ENCODE measurements around the gene SLC8B1. TPM values are rescaled to one million over a fixed set of nuclear protein-coding genes. Genes with fewer than 3 reads are reported as not detected.

SLC8B1 gene
- total RNA-seq, 1 experiment from 2014 or later, result 13.0 TPM

DNA sequence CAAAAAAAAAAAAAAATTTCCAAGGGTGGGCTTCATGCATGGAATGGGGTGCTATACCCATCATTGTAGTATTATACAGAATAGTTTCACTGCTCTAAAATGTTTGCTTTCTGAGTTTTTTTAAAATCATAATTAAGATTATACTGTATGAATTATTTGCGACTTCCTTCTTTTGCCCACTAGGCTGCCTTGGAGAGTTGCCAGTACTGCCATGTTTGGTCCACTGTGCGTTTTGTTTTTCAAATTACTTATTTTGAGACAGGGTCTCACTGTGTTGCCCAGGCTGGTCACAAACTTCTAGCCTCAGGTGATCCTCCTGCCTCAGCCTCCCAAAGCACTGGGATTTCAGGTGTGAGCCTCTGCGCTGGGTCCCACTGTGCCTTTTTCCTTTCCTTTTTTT is 43.4 kb upstream of the SLC8B1 start:
- intact Hi-C loops (cut with micrococcal nuclease; ENCODE audit: unreplicated experiment), result no loop called here
- Mint-ChIP-seq H3K4me1 (ENCODE audit: low read depth, unreplicated experiment) (no peaks in the 10 kb centered on the region), H3K4me3 (ENCODE audit: unreplicated experiment) (no peak overlapping the region), H3K27me3 (ENCODE audit: insufficient read depth, unreplicated experiment) (no peaks in the 10 kb centered on the region), H3K36me3 (ENCODE audit: insufficient read depth, unreplicated experiment) (peaks cover 25% of the 10 kb centered on the region), H3K9me3 (ENCODE audit: unreplicated experiment) (no peaks in the 10 kb centered on the region), H3K27ac (ENCODE audit: unreplicated experiment) (no peak overlapping the region)
- ChIA-PET CTCF (no interaction called here), POLR2A (no interaction called here)
- Histone ChIP-seq H3K9me3 (no peaks in the 10 kb centered on the region), H3K4me1 (no peaks in the 10 kb centered on the region), H3K27me3 (replicated peaks; ENCODE audit: control insufficient read depth, insufficient read depth, low read length) (no peaks in the 10 kb centered on the region), H3K36me3 (ENCODE audit: control insufficient read depth, insufficient read depth, low read length) (peaks cover 2% of the 10 kb centered on the region), H3K4me3 (ENCODE audit: low read depth, low read length) (no peak overlapping the region)
- TF ChIP-seq, protein P1, sequence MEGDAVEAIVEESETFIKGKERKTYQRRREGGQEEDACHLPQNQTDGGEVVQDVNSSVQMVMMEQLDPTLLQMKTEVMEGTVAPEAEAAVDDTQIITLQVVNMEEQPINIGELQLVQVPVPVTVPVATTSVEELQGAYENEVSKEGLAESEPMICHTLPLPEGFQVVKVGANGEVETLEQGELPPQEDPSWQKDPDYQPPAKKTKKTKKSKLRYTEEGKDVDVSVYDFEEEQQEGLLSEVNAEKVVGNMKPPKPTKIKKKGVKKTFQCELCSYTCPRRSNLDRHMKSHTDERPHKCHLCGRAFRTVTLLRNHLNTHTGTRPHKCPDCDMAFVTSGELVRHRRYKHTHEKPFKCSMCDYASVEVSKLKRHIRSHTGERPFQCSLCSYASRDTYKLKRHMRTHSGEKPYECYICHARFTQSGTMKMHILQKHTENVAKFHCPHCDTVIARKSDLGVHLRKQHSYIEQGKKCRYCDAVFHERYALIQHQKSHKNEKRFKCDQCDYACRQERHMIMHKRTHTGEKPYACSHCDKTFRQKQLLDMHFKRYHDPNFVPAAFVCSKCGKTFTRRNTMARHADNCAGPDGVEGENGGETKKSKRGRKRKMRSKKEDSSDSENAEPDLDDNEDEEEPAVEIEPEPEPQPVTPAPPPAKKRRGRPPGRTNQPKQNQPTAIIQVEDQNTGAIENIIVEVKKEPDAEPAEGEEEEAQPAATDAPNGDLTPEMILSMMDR (IDR thresholded peaks at IDR 0.05; ENCODE audit: insufficient read depth in 1 of 2, low read depth in 1 of 2, low read length in 1 of 2, severe bottlenecking in 1 of 2, unreplicated experiment in 1 of 2), result no peak
- DNase-seq, result no peak
- no TSS peak for BruUV-seq (replicated peaks)

DNA sequence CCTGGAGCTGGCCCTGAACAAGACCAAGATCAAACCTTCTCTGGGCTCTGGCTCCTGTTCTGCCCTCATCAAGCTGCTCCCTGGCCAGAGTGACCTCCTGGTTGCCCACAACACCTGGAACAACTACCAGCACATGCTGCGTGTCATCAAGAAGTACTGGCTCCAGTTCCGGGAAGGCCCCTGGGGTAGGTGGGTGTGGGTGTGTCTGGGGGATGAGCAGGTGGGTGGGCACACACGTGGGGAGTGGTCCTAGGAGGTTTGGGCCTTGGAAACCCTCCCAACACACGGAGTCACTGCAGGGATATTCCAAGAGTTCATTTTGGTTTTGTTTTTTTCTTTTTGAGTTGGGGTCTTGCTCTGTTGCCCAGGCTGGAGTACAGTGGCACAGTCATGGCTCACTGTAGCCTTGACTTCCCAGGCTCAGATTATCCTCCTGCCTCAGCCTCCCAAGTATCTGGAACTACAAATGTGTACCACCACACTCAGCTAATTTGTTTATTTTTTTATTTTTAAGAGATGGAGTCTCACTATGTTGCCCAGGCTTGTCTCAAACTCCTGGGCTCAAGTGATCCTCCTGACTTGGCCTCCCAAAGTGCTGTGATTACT is 40.0 kb upstream of the SLC8B1 start:
- no peaks in the 10 kb centered on the region for H3K27me3 Mint-ChIP-seq (ENCODE audit: insufficient read depth, unreplicated experiment)
- Histone ChIP-seq H3K9me3 (no peaks in the 10 kb centered on the region), H3K4me1 (no peaks in the 10 kb centered on the region), H3K27me3 (replicated peaks; ENCODE audit: control insufficient read depth, insufficient read depth, low read length) (no peaks in the 10 kb centered on the region), H3K4me3 (ENCODE audit: low read depth, low read length) (no peak overlapping the region), H3K36me3 (ENCODE audit: control insufficient read depth, insufficient read depth, low read length) (peaks cover 2% of the 10 kb centered on the region)
- H3K9me3 Mint-ChIP-seq (ENCODE audit: unreplicated experiment), result no peaks in the 10 kb centered on the region
- ChIA-PET CTCF (no interaction called here), POLR2A (no interaction called here)
- DNase-seq, result no peak
- H3K4me1 Mint-ChIP-seq (ENCODE audit: low read depth, unreplicated experiment), result no peaks in the 10 kb centered on the region
- H3K36me3 Mint-ChIP-seq (ENCODE audit: insufficient read depth, unreplicated experiment), result peaks cover 20% of the 10 kb centered on the region
- H3K4me3 Mint-ChIP-seq (ENCODE audit: unreplicated experiment), result no peak overlapping the region
- BruUV-seq (replicated peaks), result no TSS peak
- intact Hi-C loops (cut with micrococcal nuclease; ENCODE audit: unreplicated experiment), result no loop called here
- H3K27ac Mint-ChIP-seq (ENCODE audit: unreplicated experiment), result no peak overlapping the region
- TF ChIP-seq, protein P1 (IDR thresholded peaks at IDR 0.05; ENCODE audit: insufficient read depth in 1 of 2, low read depth in 1 of 2, low read length in 1 of 2, severe bottlenecking in 1 of 2, unreplicated experiment in 1 of 2), result no peak

DNA sequence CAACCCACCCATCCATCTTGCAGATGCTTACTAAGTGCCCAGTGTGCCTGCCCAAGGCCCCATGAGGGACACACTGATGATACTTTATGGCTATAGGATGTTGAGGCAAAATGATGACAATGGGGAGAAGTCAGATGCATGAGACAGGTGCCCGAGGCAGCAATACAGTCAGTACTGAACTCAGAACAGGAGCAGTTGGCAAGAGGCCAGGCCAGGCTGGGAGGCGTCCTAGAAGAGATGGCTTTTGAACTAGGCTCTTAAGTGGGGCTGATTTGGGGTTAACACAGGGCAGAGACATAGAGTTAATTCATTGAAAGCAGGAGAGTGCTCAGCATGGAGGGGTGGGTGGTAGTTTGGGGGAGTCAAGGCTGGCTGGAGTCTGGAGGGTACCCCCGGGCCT is 39.1 kb upstream of the SLC8B1 start:
- no TSS peak for BruUV-seq (replicated peaks)
- Mint-ChIP-seq H3K27me3 (ENCODE audit: insufficient read depth, unreplicated experiment) (no peaks in the 10 kb centered on the region), H3K27ac (ENCODE audit: unreplicated experiment) (no peak overlapping the region), H3K4me3 (ENCODE audit: unreplicated experiment) (no peak overlapping the region), H3K9me3 (ENCODE audit: unreplicated experiment) (no peaks in the 10 kb centered on the region), H3K4me1 (ENCODE audit: low read depth, unreplicated experiment) (no peaks in the 10 kb centered on the region), H3K36me3 (ENCODE audit: insufficient read depth, unreplicated experiment) (peaks cover 20% of the 10 kb centered on the region)
- Histone ChIP-seq H3K4me3 (ENCODE audit: low read depth, low read length) (no peak overlapping the region), H3K9me3 (no peaks in the 10 kb centered on the region), H3K27me3 (replicated peaks; ENCODE audit: control insufficient read depth, insufficient read depth, low read length) (no peaks in the 10 kb centered on the region), H3K36me3 (ENCODE audit: control insufficient read depth, insufficient read depth, low read length) (peaks cover 2% of the 10 kb centered on the region), H3K4me1 (no peaks in the 10 kb centered on the region)
- TF ChIP-seq, protein P1 (IDR thresholded peaks at IDR 0.05; ENCODE audit: insufficient read depth in 1 of 2, low read depth in 1 of 2, low read length in 1 of 2, severe bottlenecking in 1 of 2, unreplicated experiment in 1 of 2), result no peak
- POLR2A ChIA-PET, result no interaction called here
- DNase-seq, result no peak
- intact Hi-C loops (cut with micrococcal nuclease; ENCODE audit: unreplicated experiment), result no loop called here
- CTCF ChIA-PET, result no interaction called here
